Stimulated activated CD8-positive, alpha-beta memory T cell treated with anti-CD3 and anti-CD28 coated beads, Interleukin-15, amount 100 ng/mL, for 48 hours (primary cell): Measurements from ENCODE around the gene MAP3K4.

Source experiments
- DNase-seq, 2 donors: peaks; one replicate each; pipeline ENCODE4 v3.0.0-alpha.2; 2020; ENCODE audit warnings: low read depth in 2 of 2

Gene MAP3K4, protein sequence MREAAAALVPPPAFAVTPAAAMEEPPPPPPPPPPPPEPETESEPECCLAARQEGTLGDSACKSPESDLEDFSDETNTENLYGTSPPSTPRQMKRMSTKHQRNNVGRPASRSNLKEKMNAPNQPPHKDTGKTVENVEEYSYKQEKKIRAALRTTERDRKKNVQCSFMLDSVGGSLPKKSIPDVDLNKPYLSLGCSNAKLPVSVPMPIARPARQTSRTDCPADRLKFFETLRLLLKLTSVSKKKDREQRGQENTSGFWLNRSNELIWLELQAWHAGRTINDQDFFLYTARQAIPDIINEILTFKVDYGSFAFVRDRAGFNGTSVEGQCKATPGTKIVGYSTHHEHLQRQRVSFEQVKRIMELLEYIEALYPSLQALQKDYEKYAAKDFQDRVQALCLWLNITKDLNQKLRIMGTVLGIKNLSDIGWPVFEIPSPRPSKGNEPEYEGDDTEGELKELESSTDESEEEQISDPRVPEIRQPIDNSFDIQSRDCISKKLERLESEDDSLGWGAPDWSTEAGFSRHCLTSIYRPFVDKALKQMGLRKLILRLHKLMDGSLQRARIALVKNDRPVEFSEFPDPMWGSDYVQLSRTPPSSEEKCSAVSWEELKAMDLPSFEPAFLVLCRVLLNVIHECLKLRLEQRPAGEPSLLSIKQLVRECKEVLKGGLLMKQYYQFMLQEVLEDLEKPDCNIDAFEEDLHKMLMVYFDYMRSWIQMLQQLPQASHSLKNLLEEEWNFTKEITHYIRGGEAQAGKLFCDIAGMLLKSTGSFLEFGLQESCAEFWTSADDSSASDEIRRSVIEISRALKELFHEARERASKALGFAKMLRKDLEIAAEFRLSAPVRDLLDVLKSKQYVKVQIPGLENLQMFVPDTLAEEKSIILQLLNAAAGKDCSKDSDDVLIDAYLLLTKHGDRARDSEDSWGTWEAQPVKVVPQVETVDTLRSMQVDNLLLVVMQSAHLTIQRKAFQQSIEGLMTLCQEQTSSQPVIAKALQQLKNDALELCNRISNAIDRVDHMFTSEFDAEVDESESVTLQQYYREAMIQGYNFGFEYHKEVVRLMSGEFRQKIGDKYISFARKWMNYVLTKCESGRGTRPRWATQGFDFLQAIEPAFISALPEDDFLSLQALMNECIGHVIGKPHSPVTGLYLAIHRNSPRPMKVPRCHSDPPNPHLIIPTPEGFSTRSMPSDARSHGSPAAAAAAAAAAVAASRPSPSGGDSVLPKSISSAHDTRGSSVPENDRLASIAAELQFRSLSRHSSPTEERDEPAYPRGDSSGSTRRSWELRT (N-terminal part only)

GRCh38 chr6:160991406-160992060, at the start of gene MAP3K4:
MAP3K4 (plus strand) TSS chr6:160991769; CDS start chr6:160991932, 163 bp downstream.
- DNase-seq = peak; percentile 72 to 74

- no peak for DNase-seq
These were observed 47.6 kb upstream of the MAP3K4 start for GRCh38 chr6:160943997-160944396.

GRCh38 chr6:160945516-160946177, 45.9 kb upstream of the MAP3K4 start:
- DNase-seq = no peak

GRCh38 chr6:160949531-160949930, 42.0 kb upstream of the MAP3K4 start:
- DNase-seq = no peak

- DNase-seq = no peak
These were observed 41.1 kb upstream of the MAP3K4 start for GRCh38 chr6:160950507-160950906.

GRCh38 chr6:160951187-160952030, 40.2 kb upstream of the MAP3K4 start:
- DNase-seq = no peak

- DNase-seq = no peak
These were observed 38.8 kb upstream of the MAP3K4 start for GRCh38 chr6:160952633-160953281.

DNA sequence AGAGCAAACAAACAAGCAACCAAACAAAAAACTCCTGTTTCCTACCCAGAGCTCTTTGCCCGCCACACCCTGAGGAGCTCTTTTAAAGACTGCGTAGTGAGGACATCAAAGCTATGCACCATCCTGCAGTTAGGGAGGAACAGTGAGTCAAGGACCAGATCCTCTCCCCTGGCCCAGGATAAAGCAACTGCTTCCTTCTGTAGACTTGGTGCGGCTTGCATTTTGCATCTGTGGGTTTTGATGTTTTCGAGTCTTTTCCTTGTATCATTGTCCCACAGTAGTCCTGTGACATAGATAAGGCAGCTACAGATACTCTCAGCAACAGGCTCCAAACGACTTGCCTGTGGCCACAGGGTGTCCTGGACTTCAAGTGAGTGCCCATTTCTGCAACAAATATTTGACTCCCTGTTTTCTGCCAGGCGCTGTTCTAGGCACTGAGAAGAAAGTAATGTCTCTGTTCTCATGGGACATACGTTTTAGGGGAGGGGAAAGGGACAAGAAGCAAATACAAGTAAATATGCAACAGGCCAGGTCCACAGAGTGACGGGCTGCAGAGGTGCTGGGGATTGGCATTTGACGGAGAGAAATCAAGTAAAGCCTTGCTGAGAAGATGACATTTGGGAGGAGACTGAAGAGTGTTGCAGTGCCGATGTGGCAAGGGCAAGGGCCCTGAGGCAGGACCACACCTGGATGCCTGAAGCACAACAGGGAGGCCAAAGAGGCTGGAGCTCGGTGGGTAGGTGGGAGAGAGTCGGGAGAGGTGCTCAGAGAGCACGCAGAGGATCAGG, 35.9 kb upstream of the MAP3K4 start:
- DNase-seq = no peak

- no peak for DNase-seq
These were observed 35.1 kb upstream of the MAP3K4 start for GRCh38 chr6:160956300-160957035.

- no peak for DNase-seq
These were observed 31.7 kb upstream of the MAP3K4 start for GRCh38 chr6:160959726-160960435.

DNA sequence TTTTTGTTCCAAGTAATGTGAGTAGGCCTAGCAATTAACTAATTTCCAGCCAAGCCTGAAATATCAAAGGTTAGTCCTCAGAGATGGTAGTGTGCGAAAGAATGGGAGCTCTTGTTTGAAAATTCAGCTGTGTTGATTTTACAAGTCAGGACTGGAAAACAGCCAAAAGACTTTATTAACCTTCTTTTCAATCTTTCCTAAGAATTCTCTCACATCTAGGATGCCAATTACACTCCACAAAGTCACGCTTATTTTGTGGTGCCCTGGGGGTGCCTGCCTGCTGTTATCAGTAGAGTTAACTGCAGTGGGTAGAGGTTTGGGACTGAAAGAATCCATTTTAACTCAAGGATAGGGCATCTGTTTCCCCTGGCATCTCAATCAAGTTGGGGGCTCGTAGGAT, 30.7 kb upstream of the MAP3K4 start:
- no peak for DNase-seq

GRCh38 chr6:160962835-160963623, 28.5 kb upstream of the MAP3K4 start:
- no peak for DNase-seq

DNA sequence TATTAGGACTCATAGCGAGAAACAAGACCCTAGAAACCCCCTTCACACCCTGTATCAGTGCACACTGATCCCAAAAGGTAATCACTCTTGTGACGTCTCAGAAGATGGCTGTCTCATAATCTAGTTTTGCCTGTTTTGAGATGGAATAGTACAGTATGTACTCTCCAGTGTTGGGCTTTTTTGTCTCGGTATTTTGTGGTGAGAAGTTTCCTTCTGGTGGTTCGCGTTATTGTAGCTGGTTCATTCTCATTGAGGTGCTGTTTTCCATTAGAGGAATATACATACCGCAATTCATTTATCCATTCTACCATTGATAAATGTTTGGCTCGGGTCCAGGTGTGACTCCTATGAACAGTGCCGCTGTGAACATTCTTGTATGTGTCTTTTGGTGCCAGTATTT, 27.9 kb upstream of the MAP3K4 start:
- no peak for DNase-seq

- DNase-seq = no peak
These were observed 25.7 kb upstream of the MAP3K4 start for GRCh38 chr6:160965893-160966292.

- no peak for DNase-seq
These were observed 24.9 kb upstream of the MAP3K4 start for GRCh38 chr6:160966493-160967229.

DNA sequence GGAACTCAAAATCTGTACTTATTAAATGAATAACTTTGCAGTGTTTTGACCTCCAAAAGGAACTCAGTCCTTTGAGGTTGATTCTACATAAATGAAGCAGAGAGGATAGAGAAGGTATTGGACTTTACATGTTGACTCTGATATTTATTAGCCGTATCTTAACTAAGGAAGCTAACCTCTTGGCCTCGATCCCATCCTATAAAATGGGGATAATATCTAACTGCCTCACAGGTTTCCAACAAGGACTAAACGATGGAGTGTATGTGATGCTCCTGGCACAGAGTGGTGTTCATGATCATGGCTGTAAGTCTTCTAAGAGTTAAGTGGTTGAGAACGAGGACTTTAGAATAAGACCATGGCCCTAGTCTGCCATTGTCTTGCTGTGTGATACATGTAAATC, 24.2 kb upstream of the MAP3K4 start:
- DNase-seq = no peak
